ENCODE measurements around the gene ANO1.

Gene ANO1

DNA sequence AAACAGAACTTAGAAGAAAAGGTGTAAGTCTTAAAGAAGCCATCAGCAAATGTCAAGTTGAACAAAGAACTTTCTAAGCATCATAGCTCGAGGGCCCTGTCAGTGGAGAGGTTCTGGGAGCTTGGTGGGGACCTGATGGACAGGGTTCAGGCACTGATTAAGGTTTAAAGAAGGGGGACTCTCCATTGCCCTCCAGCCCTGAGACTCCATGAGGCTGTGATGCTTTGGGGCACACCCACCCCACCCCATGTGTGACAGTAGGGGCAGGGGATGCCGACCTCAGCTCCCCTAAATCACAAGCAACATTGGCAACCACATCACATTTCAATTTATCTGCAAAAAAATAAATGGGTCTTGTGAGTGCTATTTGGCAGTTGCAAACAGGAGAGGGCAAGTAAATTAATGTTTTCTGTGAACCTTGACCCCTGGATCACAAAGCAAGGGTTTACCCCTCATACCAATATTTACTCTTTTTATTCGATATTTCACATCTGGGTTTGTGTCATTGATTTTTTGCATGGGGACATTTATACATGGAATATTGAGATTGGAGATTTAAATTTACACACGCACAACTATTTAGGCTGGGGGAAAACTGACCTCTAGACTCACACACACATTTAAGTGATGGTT lies 37.1 kb upstream of the ANO1 start:
- no peaks in the 10 kb centered on the region for H3K79me2 ChIP-seq (ENCODE audit: insufficient read depth, low read length)
- no peak overlapping the region for H3K4me2 ChIP-seq (ENCODE audit: low read length)
- peaks cover 8% of the 10 kb centered on the region; the same call in 1 of the 2 replicates for H3K27me3 ChIP-seq (ENCODE audit: insufficient read depth, low read length)
- H3K9me3 ChIP-seq (ENCODE audit: low read length) = peaks cover 7% of the 10 kb centered on the region; the same call in 1 of the 2 replicates
- H3K9ac ChIP-seq (ENCODE audit: low read length) = no peak overlapping the region
- H4K20me1 ChIP-seq (ENCODE audit: insufficient read depth, low read length) = no peaks in the 10 kb centered on the region
- H3K9me2 ChIP-seq (ENCODE audit: low read depth, low read length) = no peaks in the 10 kb centered on the region
- no peaks in the 10 kb centered on the region for H3F3A ChIP-seq (ENCODE audit: insufficient read depth, low read length)
- H3K4me3 ChIP-seq (ENCODE audit: low read depth, low read length, poor library complexity, severe bottlenecking) = no peak overlapping the region
- no peak overlapping the region for H2AFZ ChIP-seq (ENCODE audit: low read length)
- TF ChIP-seq EZH2 (IDR thresholded peaks at IDR 0.05; ENCODE audit: borderline replicate concordance, low read length) = no peak
- TF ChIP-seq, protein P1, sequence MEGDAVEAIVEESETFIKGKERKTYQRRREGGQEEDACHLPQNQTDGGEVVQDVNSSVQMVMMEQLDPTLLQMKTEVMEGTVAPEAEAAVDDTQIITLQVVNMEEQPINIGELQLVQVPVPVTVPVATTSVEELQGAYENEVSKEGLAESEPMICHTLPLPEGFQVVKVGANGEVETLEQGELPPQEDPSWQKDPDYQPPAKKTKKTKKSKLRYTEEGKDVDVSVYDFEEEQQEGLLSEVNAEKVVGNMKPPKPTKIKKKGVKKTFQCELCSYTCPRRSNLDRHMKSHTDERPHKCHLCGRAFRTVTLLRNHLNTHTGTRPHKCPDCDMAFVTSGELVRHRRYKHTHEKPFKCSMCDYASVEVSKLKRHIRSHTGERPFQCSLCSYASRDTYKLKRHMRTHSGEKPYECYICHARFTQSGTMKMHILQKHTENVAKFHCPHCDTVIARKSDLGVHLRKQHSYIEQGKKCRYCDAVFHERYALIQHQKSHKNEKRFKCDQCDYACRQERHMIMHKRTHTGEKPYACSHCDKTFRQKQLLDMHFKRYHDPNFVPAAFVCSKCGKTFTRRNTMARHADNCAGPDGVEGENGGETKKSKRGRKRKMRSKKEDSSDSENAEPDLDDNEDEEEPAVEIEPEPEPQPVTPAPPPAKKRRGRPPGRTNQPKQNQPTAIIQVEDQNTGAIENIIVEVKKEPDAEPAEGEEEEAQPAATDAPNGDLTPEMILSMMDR (IDR thresholded peaks at IDR 0.05; ENCODE audit: low read length) = no peak
- no peaks in the 10 kb centered on the region for H3K36me3 ChIP-seq (ENCODE audit: insufficient read depth, low read length)
- H3K4me1 ChIP-seq (ENCODE audit: insufficient read depth, low read length, severe bottlenecking) = no peaks in the 10 kb centered on the region
- no peak overlapping the region for H3K27ac ChIP-seq (ENCODE audit: low read depth, low read length, poor library complexity, severe bottlenecking)

DNA sequence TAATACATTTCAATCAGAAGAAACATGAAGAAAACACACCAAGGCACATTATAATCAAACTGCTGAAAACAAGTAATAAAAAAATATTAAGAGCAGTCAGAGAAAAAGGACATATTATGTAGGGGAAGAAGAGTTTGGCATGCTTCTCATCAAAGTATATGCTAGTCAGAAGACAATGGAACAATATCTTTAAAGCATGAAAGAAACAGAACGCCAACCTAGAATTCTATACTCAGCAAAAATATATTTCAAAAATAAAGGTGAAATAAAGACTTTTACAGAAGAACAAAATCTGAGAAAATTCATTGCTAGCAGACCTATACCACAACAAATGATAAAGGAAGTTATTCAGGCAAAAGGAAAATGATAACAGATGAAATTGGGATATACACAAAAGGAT lies 34.6 kb upstream of the ANO1 start:
- Histone ChIP-seq H3K4me1 (ENCODE audit: insufficient read depth, low read length, severe bottlenecking) (no peaks in the 10 kb centered on the region), H3K36me3 (ENCODE audit: insufficient read depth, low read length) (no peaks in the 10 kb centered on the region), H3K9me2 (ENCODE audit: low read depth, low read length) (no peaks in the 10 kb centered on the region), H3K27ac (ENCODE audit: low read depth, low read length, poor library complexity, severe bottlenecking) (no peak overlapping the region), H3K9ac (ENCODE audit: low read length) (no peak overlapping the region), H3F3A (ENCODE audit: insufficient read depth, low read length) (no peaks in the 10 kb centered on the region), H3K9me3 (ENCODE audit: low read length) (peaks cover 7% of the 10 kb centered on the region; the same call in 1 of the 2 replicates), H2AFZ (ENCODE audit: low read length) (no peak overlapping the region), H4K20me1 (ENCODE audit: insufficient read depth, low read length) (no peaks in the 10 kb centered on the region), H3K27me3 (ENCODE audit: insufficient read depth, low read length) (peaks cover 5% of the 10 kb centered on the region; the same call in 1 of the 2 replicates), H3K4me2 (ENCODE audit: low read length) (no peak overlapping the region), H3K4me3 (ENCODE audit: low read depth, low read length, poor library complexity, severe bottlenecking) (no peak overlapping the region), H3K79me2 (ENCODE audit: insufficient read depth, low read length) (no peaks in the 10 kb centered on the region)
- no peak for TF ChIP-seq EZH2 (IDR thresholded peaks at IDR 0.05; ENCODE audit: borderline replicate concordance, low read length)
- TF ChIP-seq, protein P1 (IDR thresholded peaks at IDR 0.05; ENCODE audit: low read length) = no peak

DNA sequence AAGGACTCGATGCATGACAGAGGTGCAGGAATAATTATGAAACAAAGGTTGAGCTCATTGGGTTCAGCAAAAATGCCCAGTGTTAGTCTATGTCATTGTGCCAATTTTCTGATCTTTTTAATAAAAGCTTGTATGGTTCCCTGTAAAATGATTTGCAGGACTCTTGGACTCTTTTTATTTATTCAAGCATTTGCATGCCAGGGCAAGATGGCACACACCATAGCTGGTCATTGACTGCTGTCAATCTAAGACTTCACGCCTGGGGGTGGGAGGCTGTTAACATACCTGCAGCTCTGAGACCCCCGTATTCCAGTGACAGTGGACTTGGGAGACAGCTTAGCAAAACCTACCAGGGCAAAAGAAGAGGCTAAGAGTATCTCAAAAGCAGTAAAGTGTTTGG lies 32.0 kb upstream of the ANO1 start:
- no peaks in the 10 kb centered on the region for H3F3A ChIP-seq (ENCODE audit: insufficient read depth, low read length)
- no peak overlapping the region for H3K4me2 ChIP-seq (ENCODE audit: low read length)
- H3K79me2 ChIP-seq (ENCODE audit: insufficient read depth, low read length) = no peaks in the 10 kb centered on the region
- no peaks in the 10 kb centered on the region for H3K9me2 ChIP-seq (ENCODE audit: low read depth, low read length)
- no peak overlapping the region for H3K27ac ChIP-seq (ENCODE audit: low read depth, low read length, poor library complexity, severe bottlenecking)
- no peaks in the 10 kb centered on the region for H3K4me1 ChIP-seq (ENCODE audit: insufficient read depth, low read length, severe bottlenecking)
- no peak overlapping the region for H3K9ac ChIP-seq (ENCODE audit: low read length)
- H4K20me1 ChIP-seq (ENCODE audit: insufficient read depth, low read length) = no peaks in the 10 kb centered on the region
- H3K36me3 ChIP-seq (ENCODE audit: insufficient read depth, low read length) = no peaks in the 10 kb centered on the region
- H3K9me3 ChIP-seq (ENCODE audit: low read length) = peaks cover 7% of the 10 kb centered on the region; the same call in 1 of the 2 replicates
- TF ChIP-seq EZH2 (IDR thresholded peaks at IDR 0.05; ENCODE audit: borderline replicate concordance, low read length) = no peak
- TF ChIP-seq, protein P1 (IDR thresholded peaks at IDR 0.05; ENCODE audit: low read length) = no peak
- H3K4me3 ChIP-seq (ENCODE audit: low read depth, low read length, poor library complexity, severe bottlenecking) = no peak overlapping the region
- H2AFZ ChIP-seq (ENCODE audit: low read length) = no peak overlapping the region
- H3K27me3 ChIP-seq (ENCODE audit: insufficient read depth, low read length) = no peaks in the 10 kb centered on the region
